ENCODE data around the gene PTPRK. TPM values are rescaled to one million over a fixed set of nuclear protein-coding genes. Genes with fewer than 3 reads are reported as not detected.

PTPRK gene
- total and polyA plus RNA-seq, 9 of the 15 experiments (the other 6 are each of a cell fraction or from before 2014, with no cell fraction given): 0.04 to 0.51 TPM; not detected in 7

GRCh38 chr6:128494440-128494839 lies 26.0 kb downstream of the PTPRK start (continued):
- TF ChIP-seq SRSF3 (IDR thresholded peaks at IDR 0.05; ENCODE audit: insufficient read depth, low read length) (no peak), SREBF1 (IDR thresholded peaks at IDR 0.05; ENCODE audit: borderline replicate concordance, low read depth, low read length) (no peak), ZBTB1 (CRISPR knock-in tag; IDR thresholded peaks at IDR 0.05; ENCODE audit: borderline replicate concordance, low read depth) (no peak)

- Histone ChIP-seq H3K4me2 (ENCODE audit: insufficient read depth, low read length) (no peak overlapping the region), H3K4me1 (replicated peaks in 1 of 2; ENCODE audit: control insufficient read depth in 2 of 2, insufficient read depth in 2 of 2, low read length in 2 of 2) (no peaks in the 10 kb centered on the region), H3K79me2 (ENCODE audit: control insufficient read depth, insufficient read depth, low read length) (no peaks in the 10 kb centered on the region), H3K36me3 (ENCODE audit: control insufficient read depth, insufficient read depth, low read length) (no peaks in the 10 kb centered on the region), H3K27ac (ENCODE audit: extremely low read depth, low read depth, low read length) (no peak overlapping the region), H3K4me3 (no peak overlapping the region), H2AFZ (ENCODE audit: low read depth, low read length) (no peak overlapping the region), H3K9me3 (replicated peaks; ENCODE audit: control insufficient read depth, insufficient read depth, low read depth, low read length) (no peaks in the 10 kb centered on the region), H3K9me1 (ENCODE audit: control insufficient read depth, insufficient read depth, low read length) (no peaks in the 10 kb centered on the region), H3K9ac (ENCODE audit: insufficient read depth in 1 of 2, low read depth in 2 of 2, low read length in 2 of 2) (no peak overlapping the region), H4K20me1 (replicated peaks; ENCODE audit: control insufficient read depth, insufficient read depth, low read length) (no peaks in the 10 kb centered on the region), H3K27me3 (ENCODE audit: control insufficient read depth in 2 of 2, insufficient read depth in 2 of 2, low read length in 2 of 2) (no peaks in the 10 kb centered on the region)
- ChIA-PET CTCF (ENCODE audit: low intra/inter-chr PET ratio) (no interaction called here), POLR2A (no interaction called here)
- no peak for TF ChIP-seq GATAD2B (IDR thresholded peaks at IDR 0.05; ENCODE audit: borderline replicate concordance)
- TF ChIP-seq HDAC8 (tag; IDR thresholded peaks at IDR 0.05): no peak
- TF ChIP-seq TBL1XR1 (IDR thresholded peaks at IDR 0.05; ENCODE audit: low read length in 2 of 2): no peak
- no peak for TF ChIP-seq NKRF (IDR thresholded peaks at IDR 0.05; ENCODE audit: borderline replicate concordance)
- no peak for FAIRE-seq
- in situ Hi-C loops (cut with MboI) (no loop called here), intact Hi-C loops (cut with micrococcal nuclease) (no loop called here)
- DNase-seq (ENCODE audit: extremely low read depth in 1 of 4, low spot score in 3 of 4): no peak
- no peak for ATAC-seq
- 0% methylated on average over 4 of the region's 4 CpGs for WGBS (ENCODE audit: insufficient coverage, low coverage, missing lambda C conversion rate)
- no TSS peak for BruUV-seq (replicated peaks)
Observed at GRCh38 chr6:128493877-128494276, 26.5 kb downstream of the PTPRK start.

Data from K562 (cell line).